ENCODE data around the gene TULP4.

Gene TULP4

DNA sequence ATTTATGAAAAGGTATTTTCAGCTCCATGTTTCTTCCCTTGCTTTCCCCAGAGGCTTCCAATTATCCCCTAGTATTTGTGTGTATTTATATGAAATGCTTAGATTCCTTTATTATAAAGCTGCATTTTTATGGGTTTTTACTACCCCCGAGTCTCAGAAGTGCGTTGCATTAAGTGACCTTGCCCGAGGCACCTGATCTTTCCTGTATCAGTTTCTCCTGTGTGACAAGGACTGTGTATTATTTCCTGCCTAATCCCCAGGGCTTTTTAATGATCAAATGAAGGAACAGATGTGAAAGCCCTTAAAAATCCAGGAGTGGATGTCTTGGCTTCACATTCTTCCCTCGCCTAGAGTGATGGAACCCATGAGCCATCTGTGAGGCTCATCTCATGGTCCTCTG lies 118.8 kb downstream of the TULP4 start:
- no peak for DNase-seq (ENCODE audit: low read depth)
- TF ChIP-seq CTCF (IDR thresholded peaks at IDR 0.05; ENCODE audit: control insufficient read depth, insufficient read depth, low read depth, low read length, missing control alignments) = no peak
- H3K4me3 ChIP-seq (ENCODE audit: control insufficient read depth, low read depth, low read length) = no peak overlapping the region

DNA sequence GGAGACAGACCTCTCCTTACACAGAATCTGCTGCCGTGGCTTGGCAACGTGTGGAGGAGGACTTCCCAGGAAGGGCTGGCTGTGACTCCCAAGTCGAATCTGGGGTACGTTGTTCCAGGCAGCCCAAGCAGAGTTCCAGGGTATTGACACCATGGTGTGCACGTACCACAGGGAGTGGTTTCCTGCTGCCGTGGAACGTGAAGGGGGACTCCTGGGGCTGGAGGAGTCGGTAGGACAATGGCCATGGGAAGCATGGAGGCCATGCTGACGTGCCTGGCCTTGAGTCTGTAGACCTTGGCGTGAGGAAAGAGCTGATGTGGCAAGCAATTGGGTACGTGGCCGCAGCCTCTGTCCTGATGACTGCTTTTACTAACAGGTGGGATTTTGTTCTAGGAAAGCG lies 119.3 kb downstream of the TULP4 start:
- H3K4me3 ChIP-seq (ENCODE audit: control insufficient read depth, low read depth, low read length) = no peak overlapping the region
- TF ChIP-seq CTCF (IDR thresholded peaks at IDR 0.05; ENCODE audit: control insufficient read depth, insufficient read depth, low read depth, low read length, missing control alignments) = no peak
- DNase-seq (ENCODE audit: low read depth) = no peak

DNA sequence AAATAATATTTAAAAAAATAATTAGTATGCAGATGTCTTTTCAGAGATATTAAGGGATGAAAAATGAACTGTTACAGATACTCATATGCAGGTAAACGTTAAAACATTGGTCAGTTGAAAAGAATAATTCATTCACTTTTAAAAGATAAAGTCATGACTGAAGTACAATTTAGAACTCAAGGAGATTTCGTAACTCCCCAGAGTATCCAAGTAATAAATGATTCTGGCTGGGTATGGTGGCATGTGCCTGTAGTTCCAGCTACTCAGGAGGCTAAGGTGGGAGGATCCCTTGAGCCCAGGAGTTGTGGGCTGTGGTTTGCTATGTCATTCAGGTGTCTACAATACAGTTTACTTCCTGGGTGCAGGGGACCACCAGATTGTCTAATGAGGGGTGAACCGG lies 125.3 kb downstream of the TULP4 start:
- H3K4me3 ChIP-seq (ENCODE audit: control insufficient read depth, low read depth, low read length) = no peak overlapping the region
- TF ChIP-seq CTCF (IDR thresholded peaks at IDR 0.05; ENCODE audit: control insufficient read depth, insufficient read depth, low read depth, low read length, missing control alignments) = no peak
- DNase-seq (ENCODE audit: low read depth) = no peak

DNA sequence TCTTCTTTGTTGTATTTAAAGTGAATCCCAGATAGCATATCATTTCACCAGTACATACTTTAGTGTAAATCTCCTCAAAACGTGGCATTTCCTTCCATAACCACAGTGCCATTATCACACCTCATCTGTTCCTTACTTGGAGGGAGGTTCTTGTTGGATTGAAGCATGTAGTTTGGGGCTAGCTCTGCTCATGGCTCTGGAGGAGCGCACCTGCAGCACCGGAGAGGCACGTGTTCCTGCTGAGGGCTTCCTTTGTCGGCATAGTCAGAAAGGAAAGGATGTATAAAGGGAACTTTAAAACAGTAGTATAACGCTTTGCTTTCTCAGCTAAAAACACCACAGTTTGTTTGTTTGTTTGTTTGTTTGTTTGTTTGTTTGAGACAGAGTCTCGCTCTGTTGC lies 126.0 kb downstream of the TULP4 start:
- no peak overlapping the region for H3K4me3 ChIP-seq (ENCODE audit: control insufficient read depth, low read depth, low read length)
- no peak for DNase-seq (ENCODE audit: low read depth)
- no peak for TF ChIP-seq CTCF (IDR thresholded peaks at IDR 0.05; ENCODE audit: control insufficient read depth, insufficient read depth, low read depth, low read length, missing control alignments)

DNA sequence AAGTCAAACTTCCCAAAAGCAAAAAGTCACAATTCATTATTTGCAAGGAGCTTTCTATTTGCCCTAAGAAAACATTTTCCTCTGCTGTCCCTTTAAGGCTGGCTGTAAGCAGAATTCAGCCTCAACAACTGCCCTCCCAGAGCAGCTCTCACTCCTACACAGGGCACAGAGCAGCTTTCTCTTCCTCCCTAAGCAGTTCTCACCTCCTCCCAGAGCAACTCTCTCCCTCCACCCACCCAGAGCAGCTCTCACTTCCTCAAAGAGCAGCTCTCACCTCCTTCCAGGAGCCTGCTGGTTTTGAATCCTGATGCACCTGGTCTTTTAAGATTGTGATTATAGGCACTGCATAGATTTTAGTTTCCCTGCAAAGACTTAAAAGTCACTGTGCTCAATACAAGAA lies 127.0 kb downstream of the TULP4 start:
- H3K4me3 ChIP-seq (ENCODE audit: control insufficient read depth, low read depth, low read length) = no peak overlapping the region
- no peak for TF ChIP-seq CTCF (IDR thresholded peaks at IDR 0.05; ENCODE audit: control insufficient read depth, insufficient read depth, low read depth, low read length, missing control alignments)
- DNase-seq (ENCODE audit: low read depth) = no peak

GRCh38 chr6:158441716-158442215 lies 129.5 kb downstream of the TULP4 start:
- no peak for TF ChIP-seq CTCF (IDR thresholded peaks at IDR 0.05; ENCODE audit: control insufficient read depth, insufficient read depth, low read depth, low read length, missing control alignments)

GRCh38 chr6:158442306-158442705 lies 130.0 kb downstream of the TULP4 start:
- TF ChIP-seq CTCF (IDR thresholded peaks at IDR 0.05; ENCODE audit: control insufficient read depth, insufficient read depth, low read depth, low read length, missing control alignments) = no peak
- H3K4me3 ChIP-seq (ENCODE audit: control insufficient read depth, low read depth, low read length) = no peak overlapping the region
- no peak for DNase-seq (ENCODE audit: low read depth)

More at GRCh38 chr6:158441716-158442215, 129.5 kb downstream of the TULP4 start:
- DNase-seq (ENCODE audit: low read depth) = no peak
- no peak overlapping the region for H3K4me3 ChIP-seq (ENCODE audit: control insufficient read depth, low read depth, low read length)
